ENCODE results near the gene WASF2. TPM values are rescaled to one million over a fixed set of nuclear protein-coding genes. Genes with fewer than 3 reads are reported as not detected.

WASF2 gene
- polyA plus RNA-seq, 1 donor from 2014 or later: 2.5 TPM

GRCh38 chr1:27528818-27529703 is 39.1 kb upstream of the WASF2 start:
- Histone ChIP-seq H3K9ac (ENCODE audit: low read length) (peak overlapping the region; percentile 65), H3K4me3 (ENCODE audit: low read length) (peak overlapping the region; percentile 54), H3K27ac (ENCODE audit: low read length) (peak overlapping the region; percentile 77), H3F3A (ENCODE audit: insufficient read depth, low read length, poor library complexity, severe bottlenecking) (peaks cover 4% of the 10 kb centered on the region), H4K20me1 (ENCODE audit: insufficient read depth) (no peaks in the 10 kb centered on the region), H3K9me3 (ENCODE audit: low read length) (no peaks in the 10 kb centered on the region), H3K4me2 (ENCODE audit: low read length) (peak overlapping the region; percentile 5), H3K79me2 (replicated peaks; ENCODE audit: insufficient read depth, low read length) (no peaks in the 10 kb centered on the region), H3K9me2 (ENCODE audit: insufficient read depth, low read length) (no peaks in the 10 kb centered on the region), H2AFZ (ENCODE audit: low read depth, low read length) (no peak overlapping the region), H3K27me3 (ENCODE audit: insufficient read depth, low read depth, low read length) (no peaks in the 10 kb centered on the region), H3K36me3 (ENCODE audit: insufficient read depth, low read length) (no peaks in the 10 kb centered on the region)
- no peak for TF ChIP-seq RAD21 (conservative IDR thresholded peaks at IDR 0.05)

GRCh38 chr1:27527890-27528817 is 38.2 kb upstream of the WASF2 start:
- H3F3A ChIP-seq (ENCODE audit: insufficient read depth, low read length, poor library complexity, severe bottlenecking): peaks cover 4% of the 10 kb centered on the region
- no peaks in the 10 kb centered on the region for H3K9me3 ChIP-seq (ENCODE audit: low read length)
- H3K4me2 ChIP-seq (ENCODE audit: low read length): peak overlapping the region; percentile 2
- H2AFZ ChIP-seq (ENCODE audit: low read depth, low read length): no peak overlapping the region
- no peak for TF ChIP-seq TAF1 (IDR thresholded peaks at IDR 0.05; ENCODE audit: low read depth)
- TF ChIP-seq POLR2AphosphoS5 (IDR thresholded peaks at IDR 0.05): peak; percentile 43
- TF ChIP-seq SMC3 (conservative IDR thresholded peaks at IDR 0.05; ENCODE audit: poor library complexity): peak; percentile 18
- H3K27me3 ChIP-seq (ENCODE audit: insufficient read depth, low read depth, low read length): no peaks in the 10 kb centered on the region
- H3K4me3 ChIP-seq (ENCODE audit: low read length): peak overlapping the region; percentile 54
- no peaks in the 10 kb centered on the region for H3K36me3 ChIP-seq (ENCODE audit: insufficient read depth, low read length)
- peak overlapping the region; percentile 87 for H3K27ac ChIP-seq (ENCODE audit: low read length)
- no peaks in the 10 kb centered on the region for H3K9me2 ChIP-seq (ENCODE audit: insufficient read depth, low read length)
- peak overlapping the region; percentile 65 for H3K9ac ChIP-seq (ENCODE audit: low read length)
- H4K20me1 ChIP-seq (ENCODE audit: insufficient read depth): no peaks in the 10 kb centered on the region
- no peaks in the 10 kb centered on the region for H3K79me2 ChIP-seq (replicated peaks; ENCODE audit: insufficient read depth, low read length)

- H2AFZ ChIP-seq (ENCODE audit: low read depth, low read length): no peak overlapping the region
- no peaks in the 10 kb centered on the region for H3K27me3 ChIP-seq (ENCODE audit: insufficient read depth, low read depth, low read length)
- H3F3A ChIP-seq (ENCODE audit: insufficient read depth, low read length, poor library complexity, severe bottlenecking): peaks cover 4% of the 10 kb centered on the region
- H3K36me3 ChIP-seq (ENCODE audit: insufficient read depth, low read length): no peaks in the 10 kb centered on the region
- H3K9ac ChIP-seq (ENCODE audit: low read length): peak overlapping the region; percentile 65
- H3K4me3 ChIP-seq (ENCODE audit: low read length): peak overlapping the region; percentile 54
- H3K9me2 ChIP-seq (ENCODE audit: insufficient read depth, low read length): no peaks in the 10 kb centered on the region
- no peaks in the 10 kb centered on the region for H3K9me3 ChIP-seq (ENCODE audit: low read length)
- no peaks in the 10 kb centered on the region for H3K79me2 ChIP-seq (replicated peaks; ENCODE audit: insufficient read depth, low read length)
- H4K20me1 ChIP-seq (ENCODE audit: insufficient read depth): no peaks in the 10 kb centered on the region
- peak overlapping the region; percentile 2 for H3K4me2 ChIP-seq (ENCODE audit: low read length)
- H3K27ac ChIP-seq (ENCODE audit: low read length): peak overlapping the region; percentile 87
- TF ChIP-seq MXI1 (conservative IDR thresholded peaks at IDR 0.05; ENCODE audit: poor library complexity, severe bottlenecking) (peak; percentile 21), EZH2 (IDR thresholded peaks at IDR 0.05; ENCODE audit: borderline replicate concordance, insufficient read depth, low read length, poor library complexity, severe bottlenecking) (no peak), TAF1 (IDR thresholded peaks at IDR 0.05; ENCODE audit: low read depth) (no peak), SMC3 (conservative IDR thresholded peaks at IDR 0.05; ENCODE audit: poor library complexity) (no peak), CTCF (IDR thresholded peaks at IDR 0.05; ENCODE audit: poor library complexity, severe bottlenecking) (no peak), RAD21 (conservative IDR thresholded peaks at IDR 0.05) (no peak), EP300 (conservative IDR thresholded peaks at IDR 0.05; ENCODE audit: poor library complexity, severe bottlenecking) (peak; percentile 68), REST (IDR thresholded peaks at IDR 0.05; ENCODE audit: borderline replicate concordance) (no peak), POLR2AphosphoS5 (IDR thresholded peaks at IDR 0.05) (peak; percentile 69)
Measured at GRCh38 chr1:27527223-27527889, 37.4 kb upstream of the WASF2 start.
